HK-2 (cell line): ENCODE results near the gene YIPF2.
"Not testable (repeated sequence)": the region's sequence is repeated elsewhere in the genome, so short reads cannot be mapped to it uniquely, and the experiment has no call there.

Experiments used
- DNase-seq: peaks from one replicate; pipeline ENCODE4 v3.0.0-alpha.2; 2018; ENCODE audit not compliant: unreplicated experiment

The YIPF2 gene

DNA sequence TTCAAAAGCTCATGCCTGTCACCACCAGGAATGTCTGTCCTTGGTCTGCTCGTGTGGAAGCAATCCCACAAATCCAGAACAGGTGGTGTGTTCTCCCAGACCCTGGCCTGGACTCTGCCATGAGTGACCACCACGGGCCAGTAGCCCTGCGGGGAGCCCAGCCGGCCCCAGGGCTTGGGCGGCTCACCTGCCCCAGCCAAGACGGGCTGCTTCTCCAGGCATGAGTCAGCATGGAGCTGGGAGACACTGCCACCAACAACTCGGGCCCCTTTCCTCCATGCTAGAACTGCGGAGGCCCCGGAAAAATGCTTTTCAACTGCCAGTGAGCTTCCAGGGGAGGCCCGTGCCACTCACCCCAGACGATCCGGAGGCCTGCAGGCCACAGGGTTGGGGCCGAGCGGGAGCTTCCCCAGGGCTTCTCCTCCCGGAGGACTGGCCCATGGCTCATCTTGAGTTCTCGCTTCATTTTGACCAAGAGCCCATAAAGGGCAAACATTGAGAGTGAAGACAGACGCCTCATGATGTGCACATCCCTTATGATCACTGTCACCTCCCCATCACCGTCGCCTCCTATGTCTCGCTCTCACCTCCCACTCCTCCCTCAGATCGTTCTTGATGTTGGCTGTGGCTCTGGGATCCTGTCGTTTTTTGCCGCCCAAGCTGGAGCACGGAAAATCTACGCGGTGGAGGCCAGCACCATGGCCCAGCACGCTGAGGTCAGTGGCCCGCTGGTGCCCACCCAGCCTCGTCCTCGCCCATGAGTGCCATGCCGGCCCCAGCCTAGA is 16.7 kb downstream of the YIPF2 start:
- DNase-seq = no peak

DNA sequence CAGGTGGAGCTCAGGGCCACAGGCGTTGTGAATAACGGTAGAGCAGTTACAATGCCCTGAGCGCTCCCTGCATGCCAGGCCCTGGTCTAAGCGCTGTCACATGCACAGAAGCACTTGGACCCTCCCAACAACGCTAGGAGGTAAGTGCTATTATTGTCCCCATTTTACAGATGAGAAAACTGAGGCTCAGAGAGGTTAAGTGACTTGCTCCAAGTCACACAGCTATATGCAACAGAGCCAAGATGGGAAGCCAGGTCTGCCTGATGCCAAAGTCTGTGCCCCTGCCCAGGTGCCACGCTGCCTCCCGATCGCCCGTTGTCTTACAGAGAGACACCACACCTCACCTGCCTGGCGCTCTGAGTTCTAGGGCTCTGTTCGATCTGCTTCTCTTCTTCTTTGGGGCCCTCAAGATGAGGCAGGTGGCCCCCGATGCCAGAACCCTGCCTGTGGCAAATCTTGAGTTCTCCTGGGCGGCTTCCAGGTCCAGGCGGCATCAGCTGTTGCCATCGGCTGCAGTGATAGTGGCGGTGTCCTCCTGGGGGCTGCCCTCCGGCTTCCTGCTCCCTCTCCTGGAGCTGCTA is 20.0 kb downstream of the YIPF2 start:
- DNase-seq = no peak

DNA sequence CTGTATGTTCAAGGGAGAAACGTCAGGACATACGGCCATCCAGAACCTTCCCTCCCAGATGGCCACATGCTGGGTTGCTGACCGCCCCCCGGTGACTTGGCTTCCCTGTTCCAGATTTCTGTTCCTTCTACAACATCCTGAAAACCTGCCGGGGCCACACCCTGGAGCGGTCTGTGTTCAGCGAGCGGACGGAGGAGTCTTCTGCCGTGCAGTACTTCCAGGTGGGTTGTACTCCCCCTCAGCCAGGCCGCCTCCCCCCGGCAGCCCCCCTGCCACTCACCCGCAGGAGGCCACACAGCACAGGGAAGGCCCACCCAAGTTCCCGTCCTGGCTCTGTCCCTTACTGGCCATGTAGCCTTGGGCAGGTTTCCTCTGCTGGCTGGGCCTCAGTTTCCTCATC is 20.5 kb downstream of the YIPF2 start:
- no peak for DNase-seq

DNA sequence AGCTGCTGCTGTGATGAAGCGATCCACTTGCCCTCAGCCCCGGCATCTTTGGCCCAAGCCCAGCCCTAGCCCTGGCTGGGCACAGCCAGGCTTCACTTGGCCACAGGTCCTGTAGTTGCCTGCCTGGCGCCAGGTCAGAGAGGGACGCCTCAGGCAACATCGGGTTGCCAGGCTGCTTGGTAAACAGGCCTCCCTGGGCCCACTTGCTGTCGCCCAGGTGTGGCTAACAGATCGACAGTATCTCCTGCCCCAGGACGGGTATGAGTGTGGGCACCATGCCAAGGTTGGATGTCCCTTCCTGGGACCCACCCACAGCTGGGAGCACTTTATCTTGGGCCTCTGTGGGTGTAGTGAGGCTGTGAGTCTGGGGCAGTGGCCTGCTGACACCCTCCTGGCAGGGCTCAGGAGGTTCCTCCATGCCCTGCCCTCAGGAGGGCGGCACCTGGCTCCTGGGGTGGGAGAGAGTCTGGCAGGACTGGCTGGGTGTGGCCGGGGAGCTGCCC is 29.2 kb downstream of the YIPF2 start:
- no peak for DNase-seq

DNA sequence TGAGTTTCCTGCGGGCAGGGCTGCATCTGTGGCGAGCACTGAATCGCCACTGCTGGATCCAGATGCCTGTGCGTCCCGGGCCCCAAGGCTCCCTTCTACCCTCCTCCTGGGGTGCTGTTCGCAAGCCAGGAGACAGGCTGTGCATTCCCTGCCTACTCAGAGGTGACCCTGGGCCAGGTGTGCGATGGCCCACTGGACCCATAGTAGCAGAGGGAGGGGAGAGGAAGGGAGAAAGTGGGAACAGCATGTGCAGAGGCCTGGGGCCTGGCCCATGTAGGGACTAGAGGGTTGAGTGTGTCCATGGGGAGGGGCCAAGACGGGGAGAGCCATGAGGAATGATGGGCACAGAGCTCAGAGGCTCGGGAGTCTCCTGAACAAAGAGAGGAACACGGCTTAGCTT is 29.8 kb downstream of the YIPF2 start:
- DNase-seq = no peak

DNA sequence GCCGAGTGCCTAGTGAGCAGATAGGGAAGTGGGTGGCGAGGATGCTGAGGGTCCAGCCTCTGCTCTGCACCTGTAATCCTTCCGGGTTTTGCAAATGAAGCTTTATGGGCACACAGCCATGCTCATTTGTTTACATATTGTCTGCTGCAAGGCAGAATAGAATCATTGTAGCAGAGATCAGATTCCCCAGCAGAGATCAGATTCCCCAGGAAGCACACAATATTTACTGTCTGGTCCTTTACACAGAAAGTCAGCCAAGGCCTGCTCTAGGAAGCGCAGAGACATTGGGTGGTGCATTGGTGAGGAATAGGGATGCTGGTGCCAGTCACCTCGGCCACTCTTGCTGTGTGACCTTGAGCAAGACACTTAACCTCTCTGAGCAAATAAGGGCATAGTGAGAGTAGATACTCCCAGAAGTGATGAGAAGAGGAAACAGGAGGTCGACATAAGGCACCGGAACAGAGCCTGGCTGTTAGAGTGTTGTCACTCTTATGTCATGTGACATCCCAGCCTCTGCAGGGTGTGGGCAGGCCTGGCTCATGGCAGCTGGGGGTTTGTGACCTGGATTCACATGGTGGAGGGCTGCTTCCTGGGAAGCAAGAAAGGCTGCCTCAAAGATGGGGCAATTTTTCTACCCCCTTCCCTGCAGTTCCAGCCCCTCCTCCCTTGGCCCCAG is 31.4 kb downstream of the YIPF2 start:
- DNase-seq = no peak

DNA sequence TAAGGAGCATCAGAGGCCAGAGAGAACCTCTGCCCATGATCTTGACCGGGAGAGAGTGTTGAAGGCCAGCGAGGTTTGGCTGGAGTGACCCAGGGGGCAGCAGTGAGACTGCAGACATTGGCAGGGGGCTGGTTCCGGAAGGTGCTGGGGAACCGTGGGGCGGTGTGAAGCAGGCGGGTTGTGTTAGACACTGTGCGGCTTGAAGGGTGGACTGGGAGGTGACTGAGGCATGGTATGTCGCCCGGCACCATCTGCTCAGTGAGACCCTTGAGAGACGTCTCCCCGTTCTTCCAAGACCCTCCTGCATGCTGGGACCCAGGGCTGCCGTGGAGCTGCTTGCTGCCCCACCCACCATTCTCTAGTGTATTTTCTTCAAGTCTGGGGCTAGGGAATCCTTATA is 32.5 kb downstream of the YIPF2 start:
- DNase-seq = no peak

DNA sequence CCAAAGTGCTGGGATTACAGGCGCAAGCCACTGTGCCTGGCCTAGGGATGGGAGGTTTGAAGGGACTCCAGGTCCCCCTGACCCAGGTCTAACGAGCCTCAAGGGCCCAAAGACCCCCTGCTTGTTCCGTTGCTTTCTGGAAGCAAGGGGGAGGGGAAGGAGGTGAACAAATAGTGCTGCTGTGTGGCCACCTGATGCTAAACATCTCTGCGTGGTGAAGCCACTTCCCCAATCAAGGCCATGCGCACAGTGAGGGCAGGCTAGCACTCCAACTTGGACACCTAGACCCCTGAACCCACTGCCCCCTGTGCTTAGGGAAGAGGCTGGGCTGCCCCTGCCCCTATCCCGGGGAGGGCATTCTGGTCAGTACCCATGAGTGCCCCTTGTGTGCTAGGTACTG is 33.1 kb downstream of the YIPF2 start:
- no peak for DNase-seq

DNA sequence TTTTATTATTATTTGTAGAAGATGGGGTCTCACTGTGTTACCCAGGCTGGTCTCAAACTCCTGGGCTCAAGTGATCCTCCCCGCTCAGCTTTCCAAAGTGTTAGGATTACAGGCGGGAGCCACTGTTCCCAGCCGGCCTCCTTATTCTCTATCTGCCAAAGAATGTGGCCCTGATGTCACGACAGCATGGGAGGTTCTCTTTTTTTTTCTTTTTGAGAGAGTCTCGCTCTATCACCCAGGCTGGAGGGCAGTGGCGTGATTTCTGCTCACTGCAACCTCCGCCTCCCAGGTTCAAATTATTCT is 33.6 kb downstream of the YIPF2 start:
- no peak for DNase-seq

DNA sequence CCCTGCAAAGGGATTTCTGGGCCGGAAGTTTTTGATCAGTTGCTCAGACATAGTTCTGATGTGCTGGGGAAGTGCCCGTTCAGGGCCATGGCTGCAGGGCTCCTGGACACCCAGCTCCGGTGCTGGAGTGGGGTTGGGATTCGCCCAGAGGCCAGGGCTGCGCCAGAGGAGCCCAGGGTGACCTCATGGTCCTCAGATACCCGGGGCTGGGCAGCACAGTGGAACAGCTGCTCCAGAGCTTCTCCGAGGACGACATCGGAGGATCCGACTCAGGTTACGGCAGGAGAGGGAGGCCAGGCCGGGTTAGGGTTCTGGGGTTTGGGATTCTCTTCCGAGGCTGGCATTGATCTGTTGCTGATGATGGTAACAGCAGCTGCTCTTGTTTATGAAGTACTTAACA is 36.2 kb downstream of the YIPF2 start:
- no peak for DNase-seq

DNA sequence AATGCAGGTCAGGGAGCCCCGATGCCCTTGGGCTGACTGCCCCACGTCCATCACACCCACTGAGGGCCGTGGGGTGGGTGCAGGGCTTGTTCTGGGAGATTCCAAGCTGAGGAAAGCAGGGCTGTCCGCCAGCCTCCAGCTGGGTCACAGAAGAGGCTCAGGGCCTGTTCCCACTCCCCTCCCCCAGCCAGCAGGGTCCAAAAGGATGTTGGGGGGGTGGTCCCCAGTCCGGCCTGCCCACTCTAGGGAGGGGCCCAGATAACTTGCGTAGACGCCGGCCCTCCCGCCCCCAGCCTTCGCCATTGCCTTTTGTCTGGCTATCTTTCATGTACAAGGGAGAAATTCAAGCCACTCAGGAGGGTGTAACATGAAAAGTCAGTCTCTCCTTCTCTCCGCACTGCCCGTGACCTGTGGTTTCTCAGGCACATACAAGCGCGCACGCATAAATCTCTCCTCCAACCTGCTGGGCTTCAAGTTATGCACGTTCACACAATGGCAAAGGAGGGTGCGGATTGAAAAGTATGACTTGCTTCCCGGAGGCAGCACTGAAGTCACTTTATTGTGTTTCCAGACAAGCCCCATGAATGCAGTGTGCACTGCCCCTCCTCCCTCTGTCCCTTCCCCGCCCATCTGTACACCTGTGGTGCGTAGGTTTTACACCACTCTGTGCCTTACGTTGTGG is 36.9 kb downstream of the YIPF2 start:
- DNase-seq = no peak

DNA sequence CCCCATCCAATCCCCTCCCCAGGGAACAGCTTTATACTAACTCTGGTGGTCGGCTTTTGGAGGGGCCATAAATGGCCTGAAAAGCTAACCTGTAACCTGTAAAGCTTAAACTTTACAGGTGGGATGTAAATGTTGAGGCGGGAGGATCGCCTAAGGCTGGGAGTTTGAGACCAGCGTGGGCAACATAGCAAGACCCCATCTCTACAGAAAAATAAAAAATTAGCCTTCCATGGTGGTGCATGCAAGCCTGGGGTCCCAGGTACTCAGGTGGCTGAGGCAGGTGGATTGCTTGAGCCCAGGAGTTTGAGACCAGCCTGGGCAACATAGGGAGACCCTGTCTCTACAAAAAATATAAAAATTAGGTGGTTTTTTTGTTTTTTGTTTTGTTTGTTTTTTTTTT is 38.6 kb downstream of the YIPF2 start:
- DNase-seq = no peak

DNA sequence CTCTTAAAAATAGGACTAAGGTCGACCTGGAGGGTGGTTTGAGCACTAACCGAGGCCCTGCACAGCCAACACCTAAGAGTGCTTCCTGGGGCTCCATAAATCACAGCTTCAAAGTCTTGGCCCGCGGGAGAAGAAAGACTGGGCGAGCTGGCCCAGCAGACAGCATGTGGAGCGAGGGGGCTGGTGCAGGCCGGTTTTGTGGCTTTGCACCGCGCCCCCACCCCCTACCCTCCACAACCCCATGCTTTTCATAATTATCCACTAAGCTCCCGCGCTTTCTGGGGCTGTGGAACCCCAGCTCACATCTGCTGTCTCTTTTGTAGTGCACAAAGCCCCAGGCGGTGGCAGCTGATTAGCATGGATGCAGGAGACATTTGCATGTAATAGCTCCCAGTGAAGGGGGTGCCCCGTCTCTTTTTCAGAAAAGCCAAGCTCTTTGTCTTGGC is 40.0 kb downstream of the YIPF2 start:
- DNase-seq = no peak

DNA sequence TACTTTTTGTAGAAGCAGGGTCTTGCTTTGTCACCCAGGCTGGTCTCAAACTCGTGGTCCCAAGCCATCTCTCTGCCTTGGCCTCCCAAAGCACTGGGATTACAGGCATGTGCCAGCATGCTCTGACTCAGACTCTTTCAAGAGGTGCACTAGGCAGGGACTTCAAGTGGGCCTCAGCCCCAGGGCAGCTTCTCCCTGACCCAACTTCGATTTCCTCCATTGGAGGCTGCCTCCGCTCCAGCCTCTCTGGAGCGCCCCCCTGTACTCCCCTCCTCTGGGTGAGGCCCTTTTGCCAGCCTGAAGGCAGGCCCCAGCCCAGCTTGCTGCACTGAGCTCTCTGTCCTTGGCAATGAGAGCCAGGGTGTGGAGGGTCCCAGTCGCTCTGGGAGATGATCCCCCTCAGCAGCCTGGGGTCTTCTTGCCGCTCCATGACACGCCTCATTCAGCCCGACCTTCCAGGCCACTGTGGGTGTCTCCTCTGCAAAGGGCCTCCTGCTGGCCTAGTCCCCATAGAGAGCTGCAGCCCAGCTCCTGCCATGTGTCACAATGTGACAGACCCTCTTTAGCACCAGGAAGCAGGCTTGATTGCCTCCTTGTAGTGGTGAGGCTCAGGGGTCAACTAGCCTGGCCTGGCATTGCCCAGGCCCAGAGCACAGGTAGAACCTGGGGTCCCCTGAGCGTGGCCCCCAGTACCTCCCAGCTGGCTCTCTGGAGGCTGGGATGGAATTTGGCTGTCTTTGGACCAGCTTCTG is 40.6 kb downstream of the YIPF2 start:
- no peak for DNase-seq

DNA sequence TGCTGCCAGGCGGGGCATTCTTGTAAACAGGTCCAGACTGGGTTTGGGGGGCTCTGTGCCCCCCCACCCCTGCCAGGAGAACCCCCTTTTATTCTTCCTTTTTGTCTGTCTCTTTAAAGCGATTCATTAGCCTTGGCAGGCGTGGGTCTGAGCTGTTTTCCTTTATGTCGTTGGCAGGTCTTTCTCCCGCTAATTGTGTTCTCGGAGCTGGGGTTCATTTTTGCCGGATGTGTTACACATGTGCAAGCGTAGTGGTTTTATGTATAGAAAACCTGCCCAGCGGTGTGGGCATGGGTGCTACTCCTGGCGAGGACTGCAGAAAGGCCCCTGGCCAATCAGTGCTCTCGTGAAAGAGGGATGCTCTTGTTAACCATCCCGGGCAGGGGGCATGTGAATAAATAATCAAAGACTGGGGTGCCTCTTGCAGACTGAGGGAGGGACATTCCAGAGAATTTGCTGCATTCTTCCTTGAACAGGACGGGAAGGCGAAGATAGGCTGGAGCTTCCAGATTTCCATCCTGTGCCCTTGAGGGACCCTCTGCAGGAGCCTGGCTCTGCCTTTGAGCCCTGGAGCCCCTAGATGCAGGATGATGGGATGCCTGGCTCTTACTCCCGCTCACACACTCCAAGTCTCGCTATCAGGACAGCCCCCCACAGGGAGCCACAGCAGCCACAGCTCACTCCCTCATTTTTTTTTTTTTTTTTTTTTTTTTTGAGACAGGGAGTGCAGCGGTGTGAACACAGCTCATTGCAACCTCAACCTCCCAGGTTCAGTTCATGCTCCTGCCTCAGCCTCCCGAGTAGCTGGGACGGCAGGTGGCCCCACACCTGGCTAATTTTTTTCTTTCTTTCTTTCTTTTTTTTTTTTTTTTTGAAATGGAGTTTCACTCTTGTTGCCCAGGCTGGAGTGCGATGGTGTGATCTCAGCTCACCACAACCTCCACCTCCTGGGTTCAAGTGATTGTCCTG is 43.0 kb downstream of the YIPF2 start:
- no peak for DNase-seq

DNA sequence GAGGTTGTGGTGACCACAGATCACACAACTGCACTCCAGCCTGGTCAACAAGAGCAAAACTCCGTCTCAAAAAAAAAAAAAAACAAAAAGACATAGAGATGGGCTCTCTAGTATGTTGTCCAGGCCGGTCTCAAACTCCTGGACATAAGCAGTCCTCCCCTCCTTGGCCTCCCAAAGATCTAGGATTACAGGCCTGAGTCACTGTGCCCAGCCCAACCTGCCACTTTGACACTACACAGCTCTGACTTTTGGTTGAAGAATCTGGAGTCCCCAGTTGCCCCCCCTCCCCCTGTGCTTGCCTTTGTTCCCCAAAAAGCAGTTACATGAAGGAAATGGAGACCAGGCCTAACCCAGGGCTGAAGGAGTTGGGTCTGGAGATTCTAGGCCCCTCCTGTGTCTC is 44.2 kb downstream of the YIPF2 start:
- DNase-seq = no peak

DNA sequence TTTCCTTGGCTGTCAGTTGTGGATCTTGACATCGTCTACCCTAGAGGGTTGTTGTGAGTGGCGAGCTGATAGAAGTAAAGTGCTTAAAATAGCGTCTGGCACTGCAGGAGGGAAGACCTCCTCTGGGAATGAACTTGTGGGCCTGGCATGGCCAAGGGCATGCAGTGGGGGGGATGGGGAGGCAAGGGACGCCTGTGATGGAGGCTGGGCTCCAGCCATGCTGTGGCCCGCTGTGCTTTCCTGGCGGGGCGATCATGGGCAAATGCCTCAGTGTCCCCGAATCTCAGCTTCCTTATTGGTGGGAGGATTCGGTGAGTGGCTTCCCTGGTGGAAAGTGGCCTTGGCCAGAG is 46.4 kb downstream of the YIPF2 start:
- DNase-seq = no peak

DNA sequence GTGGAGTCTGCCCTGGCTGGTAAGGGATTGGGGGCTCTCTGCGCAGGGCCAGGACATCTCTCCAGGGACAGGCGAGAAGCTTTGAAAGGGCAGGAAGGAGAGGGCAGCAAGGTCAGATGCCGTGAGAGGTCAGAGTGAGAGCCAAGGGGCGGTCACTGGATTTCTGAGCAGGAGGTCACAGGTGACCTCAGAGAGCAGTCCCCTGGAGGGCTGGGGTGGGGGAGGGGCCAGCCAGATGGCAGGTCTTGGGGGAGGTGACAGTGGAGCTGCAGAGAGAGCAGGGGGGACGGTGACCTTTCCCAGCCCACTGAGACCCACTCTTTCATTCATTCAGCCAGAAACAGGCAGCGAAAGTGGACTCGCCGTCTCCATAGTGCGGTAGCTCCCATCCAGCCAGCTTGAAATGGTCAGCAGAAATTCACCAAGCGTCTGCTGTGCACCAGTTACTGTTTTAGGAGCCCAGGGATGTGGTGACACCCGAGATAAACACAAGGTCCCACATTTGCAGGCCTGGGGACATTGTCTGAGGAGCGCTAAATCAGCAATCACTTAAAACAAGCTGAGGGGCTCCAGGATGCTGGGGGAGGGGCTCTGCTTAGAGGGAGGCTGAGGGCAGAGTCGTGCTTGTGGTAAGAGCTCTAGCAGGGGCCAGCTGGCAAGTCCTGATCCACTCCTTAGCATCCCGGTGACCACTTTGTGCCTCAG is 46.9 kb downstream of the YIPF2 start:
- DNase-seq = no peak

DNA sequence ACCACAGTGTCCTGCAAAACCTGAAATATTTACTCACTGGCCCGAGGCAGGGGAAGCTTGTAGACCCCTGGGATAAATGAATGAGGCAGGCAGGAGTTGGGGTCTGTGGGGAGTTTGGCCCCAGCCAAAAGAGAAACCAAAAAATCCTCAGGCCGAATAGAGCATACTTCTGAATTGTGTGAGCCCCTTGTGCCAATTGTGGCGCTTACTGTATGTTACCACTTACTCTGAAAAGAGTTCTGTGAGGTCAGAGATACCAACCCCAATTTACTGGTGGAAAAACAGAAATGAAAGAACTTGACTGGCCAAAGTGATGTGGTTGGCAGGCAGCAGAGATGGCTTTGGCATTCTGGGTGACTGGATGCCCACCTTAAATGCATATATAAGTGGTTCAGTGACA is 50.2 kb downstream of the YIPF2 start:
- DNase-seq = no peak

DNA sequence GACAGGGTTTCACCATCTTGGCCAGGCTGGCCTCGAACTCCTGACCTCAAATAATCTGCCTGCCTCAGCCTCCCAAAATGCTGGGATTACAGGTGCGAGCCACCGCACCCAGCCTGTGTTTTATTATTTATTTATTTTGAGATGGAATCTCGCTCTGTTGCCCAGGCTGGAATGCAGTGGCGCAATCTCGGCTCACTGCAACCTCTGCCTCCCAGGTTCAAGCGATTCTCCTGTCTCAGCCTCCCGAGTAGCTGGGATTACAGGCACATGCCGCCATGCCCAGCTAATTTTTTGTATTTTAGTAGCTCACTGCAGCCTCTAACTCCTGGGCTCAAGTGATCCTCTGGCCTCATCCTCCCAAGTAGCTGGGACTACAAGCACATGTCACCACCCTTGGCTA is 50.8 kb downstream of the YIPF2 start:
- not testable (repeated sequence) for DNase-seq
